K562 (cell line): ENCODE measurements around the gene SCAMP1. TPM values are rescaled to one million over a fixed set of nuclear protein-coding genes. Genes with fewer than 3 reads are reported as not detected.
A peak's percentile ranks its signal among the peaks of the same experiment; 100 is the strongest.

Experiments used
- AFF4 ChIP-seq: sonication (generic); formaldehyde crosslinking; IDR thresholded peaks from 2 replicates; pipeline ENCODE4 v1.8.0; 2023; ENCODE audit warnings: mild to moderate bottlenecking, missing genetic modification reagents
- DACH1 ChIP-seq: fragments of 450-650 bp; IDR thresholded peaks from 2 replicates; pipeline ENCODE4 v1.6.1; 2018; ENCODE audit not compliant: partially characterized antibody
- E2F1 ChIP-seq: sonication (generic); formaldehyde crosslinking; IDR thresholded peaks from 2 replicates; pipeline ENCODE4 v1.8.1; 2023; ENCODE audit warnings: mild to moderate bottlenecking, missing genetic modification reagents, moderate library complexity
- FOXP1 ChIP-seq: sonication (generic); formaldehyde crosslinking; IDR thresholded peaks from 2 replicates; pipeline ENCODE4 v1.8.0; 2022; ENCODE audit warnings: mild to moderate bottlenecking, missing genetic modification reagents
- HDAC3 ChIP-seq: fragments of 450-650 bp; IDR thresholded peaks from 2 replicates; pipeline ENCODE4 v1.6.1; 2018; ENCODE audit warnings: borderline replicate concordance, mild to moderate bottlenecking, moderate library complexity; ENCODE audit not compliant: partially characterized antibody
- HEY1 ChIP-seq: fragments of 250-450 bp; sonication (Bioruptor Pico); IDR thresholded peaks from 2 replicates; pipeline ENCODE4 v1.5.0; 2020; ENCODE audit warnings: mild to moderate bottlenecking, moderate library complexity, borderline replicate concordance
- HMG20B ChIP-seq: fragments of 250-450 bp; sonication (Bioruptor Pico); IDR thresholded peaks from 2 replicates; pipeline ENCODE4 v1.5.0; 2021; ENCODE audit warnings: mild to moderate bottlenecking
- HNRNPLL ChIP-seq: fragments of 200-400 bp; formaldehyde crosslinking; IDR thresholded peaks from 2 replicates; pipeline ENCODE4 v1.6.1; 2017; ENCODE audit warnings: low read length, low read depth, mild to moderate bottlenecking; ENCODE audit not compliant: poor library complexity, severe bottlenecking
- LEF1 ChIP-seq: fragments of 450-650 bp; IDR thresholded peaks from 2 replicates; pipeline ENCODE4 v1.6.1; 2016; ENCODE audit warnings: mild to moderate bottlenecking
- MTF1 ChIP-seq: fragments of 250-450 bp; sonication (Bioruptor Pico); IDR thresholded peaks from 2 replicates; pipeline ENCODE4 v1.9.0; 2021; ENCODE audit warnings: moderate library complexity, mild to moderate bottlenecking, inconsistent platforms, borderline replicate concordance
- PCBP1 ChIP-seq: fragments of 200-400 bp; formaldehyde crosslinking; IDR thresholded peaks from 2 replicates; pipeline ENCODE4 v1.6.1; 2018; ENCODE audit warnings: mild to moderate bottlenecking, low read depth, low read length; ENCODE audit not compliant: poor library complexity, severe bottlenecking
- RFX5 ChIP-seq: IDR thresholded peaks from 2 replicates; pipeline ENCODE4 v1.6.1; 2011; ENCODE audit warnings: low read depth, mild to moderate bottlenecking, improper control_type of control experiment, low read length
- SAP30 ChIP-seq: fragments of 200-600 bp; sonication (generic); IDR thresholded peaks from 2 replicates; pipeline ENCODE4 v1.6.1; 2012; ENCODE audit warnings: borderline replicate concordance, low read depth, mild to moderate bottlenecking, moderate library complexity, low read length, control low read depth, inconsistent platforms; ENCODE audit not compliant: insufficient read depth, poor library complexity, severe bottlenecking
- TCF3 ChIP-seq: sonication (generic); formaldehyde crosslinking; IDR thresholded peaks from 2 replicates; pipeline ENCODE4 v1.4.0; 2020; ENCODE audit warnings: mild to moderate bottlenecking, missing genetic modification reagents
- THAP12 ChIP-seq: fragments of 250-450 bp; sonication (Bioruptor Pico); IDR thresholded peaks from 2 replicates; pipeline ENCODE4 v1.9.0; 2021; ENCODE audit warnings: mild to moderate bottlenecking, inconsistent platforms
- ZC3H4 ChIP-seq: sonication (generic); formaldehyde crosslinking; IDR thresholded peaks from 2 replicates; pipeline ENCODE4 v1.9.0; 2021; ENCODE audit warnings: missing genetic modification reagents, borderline replicate concordance
- ZNF184 ChIP-seq: sonication (generic); formaldehyde crosslinking; IDR thresholded peaks from 2 replicates; pipeline ENCODE4 v1.5.0; 2020; ENCODE audit warnings: missing genetic modification reagents
- ZNF217 ChIP-seq: sonication (generic); formaldehyde crosslinking; IDR thresholded peaks from 2 replicates; pipeline ENCODE4 v1.8.0; 2022; ENCODE audit warnings: mild to moderate bottlenecking, missing genetic modification reagents
- ZNF316 ChIP-seq: fragments of 450-650 bp; IDR thresholded peaks from 2 replicates; pipeline ENCODE4 v1.6.1; 2016
- ZNF324 ChIP-seq: fragments of 250-450 bp; sonication (Bioruptor Pico); IDR thresholded peaks from 2 replicates; pipeline ENCODE4 v1.4.0; 2020; ENCODE audit warnings: mild to moderate bottlenecking
- ZNF780A ChIP-seq: fragments of 250-450 bp; sonication (Bioruptor Pico); IDR thresholded peaks from 2 replicates; pipeline ENCODE4 v1.5.0; 2021; ENCODE audit warnings: mild to moderate bottlenecking
- ZNF785 ChIP-seq: fragments of 250-450 bp; sonication (Bioruptor Pico); IDR thresholded peaks from 2 replicates; pipeline ENCODE4 v1.4.0; 2020; ENCODE audit warnings: mild to moderate bottlenecking
- polyA plus RNA-seq, 8 experiments: library from polyadenylated mRNA; depleted of rRNA in 4 of 8; stranded (reverse) in 5 of 8; unstranded in 3 of 8; fragments of >200 nt; fragmentation: Nextera tagmentation in 2 of 8; fragmentation: Illumina TruSeq in 1 of 8; extraction: Ambion mirVana in 2 of 8; extraction: Trizol in 1 of 8; gene quantifications; 2 replicates each; pipeline versions ENCODE4 v1.2.1 to v1.2.3, GENCODE V29; 2011 to 2014; ENCODE audit warnings: inconsistent platforms in 1 of 8, missing spikeins in 1 of 8
- total RNA-seq, 7 experiments: library from RNA; depleted of rRNA in 6 of 7; stranded (reverse); fragments of >200 nt in 6 of 7; fragmentation: Illumina TruSeq in 2 of 7; extraction: Trizol in 2 of 7; gene quantifications; 2 replicates each; pipeline versions ENCODE4 v1.2.1 to v1.2.3, GENCODE V29; 2011 to 2021; ENCODE audit warnings: low replicate concordance in 1 of 7

Gene SCAMP1
- total and polyA plus RNA-seq, 9 of the 15 experiments (the other 6 are each of a cell fraction or from before 2014, with no cell fraction given): 5.4 to 23.9 (median 13.8) TPM

- no peak for TF ChIP-seq AFF4 (CRISPR knock-in tag)
- no peak for TF ChIP-seq ZC3H4 (CRISPR knock-in tag)
- TF ChIP-seq HDAC3: no peak
- TF ChIP-seq HEY1: no peak
- TF ChIP-seq PCBP1: no peak
- no peak for TF ChIP-seq HMG20B (CRISPR knock-in tag)
- TF ChIP-seq ZNF316: peak; percentile 99
- no peak for TF ChIP-seq HNRNPLL
- no peak for TF ChIP-seq ZNF785
- no peak for TF ChIP-seq TCF3
- no peak for TF ChIP-seq E2F1 (CRISPR knock-in tag)
- TF ChIP-seq ZNF184 (CRISPR knock-in tag): no peak
- TF ChIP-seq DACH1: peak; percentile 67
- TF ChIP-seq MTF1 (CRISPR knock-in tag): no peak
- 0 out of 2 replicates have a peak, but pooled peaks have one; percentile 27 for TF ChIP-seq LEF1
- TF ChIP-seq RFX5: no peak
- TF ChIP-seq THAP12 (CRISPR knock-in tag): no peak
- no peak for TF ChIP-seq ZNF217 (CRISPR knock-in tag)
- no peak for TF ChIP-seq ZNF324 (CRISPR knock-in tag)
- TF ChIP-seq ZNF780A (CRISPR knock-in tag): no peak
- no peak for TF ChIP-seq SAP30
- no peak for TF ChIP-seq FOXP1 (CRISPR knock-in tag)
Measured at GRCh38 chr5:78527054-78527859, 166.8 kb downstream of the SCAMP1 start (continued).
